ENCODE data around the gene USH2A.
"Not testable (repeated sequence)": the region's sequence is repeated elsewhere in the genome, so short reads cannot be mapped to it uniquely, and the experiment has no call there.

The USH2A gene

GRCh38 chr1:216015116-216015515, 408.1 kb downstream of the USH2A start:
- Mint-ChIP-seq H3K36me3 (ENCODE audit: low read depth) (no peaks in the 10 kb centered on the region), H3K9me3 (no peaks in the 10 kb centered on the region), H3K4me1 (no peaks in the 10 kb centered on the region), H3K4me3 (no peak overlapping the region), H3K27me3 (no peaks in the 10 kb centered on the region), H3K27ac (no peak overlapping the region)
- ATAC-seq = no peak
- no peak for DNase-seq

- H3K27me3 Mint-ChIP-seq = no peaks in the 10 kb centered on the region
- H3K36me3 Mint-ChIP-seq (ENCODE audit: low read depth) = no peaks in the 10 kb centered on the region
- H3K9me3 Mint-ChIP-seq = peaks cover 3% of the 10 kb centered on the region
- no peak for ATAC-seq
- DNase-seq = no peak
- no peak overlapping the region for H3K4me3 Mint-ChIP-seq
- H3K27ac Mint-ChIP-seq = no peak overlapping the region
- no peaks in the 10 kb centered on the region for H3K4me1 Mint-ChIP-seq
Measured at GRCh38 chr1:216014086-216014485, 409.2 kb downstream of the USH2A start.

- not testable (repeated sequence) for H3K27ac Mint-ChIP-seq; H3K27me3 Mint-ChIP-seq; H3K9me3 Mint-ChIP-seq; H3K4me1 Mint-ChIP-seq; ATAC-seq; H3K4me3 Mint-ChIP-seq; H3K36me3 Mint-ChIP-seq (ENCODE audit: low read depth); DNase-seq
Measured at GRCh38 chr1:216009456-216009855, 413.8 kb downstream of the USH2A start.

GRCh38 chr1:216005916-216006315, 417.3 kb downstream of the USH2A start:
- Mint-ChIP-seq H3K27me3 (no peaks in the 10 kb centered on the region), H3K27ac (no peak overlapping the region), H3K9me3 (peaks cover 5% of the 10 kb centered on the region), H3K4me3 (no peak overlapping the region), H3K4me1 (no peaks in the 10 kb centered on the region), H3K36me3 (ENCODE audit: low read depth) (no peaks in the 10 kb centered on the region)
- ATAC-seq = no peak
- DNase-seq = no peak

GRCh38 chr1:215992620-215993019, 430.6 kb downstream of the USH2A start:
- ATAC-seq = no peak
- Mint-ChIP-seq H3K9me3 (peaks cover 4% of the 10 kb centered on the region), H3K27ac (no peak overlapping the region), H3K27me3 (no peaks in the 10 kb centered on the region), H3K4me3 (no peak overlapping the region), H3K36me3 (ENCODE audit: low read depth) (no peaks in the 10 kb centered on the region), H3K4me1 (no peaks in the 10 kb centered on the region)
- no peak for DNase-seq

- peaks cover 8% of the 10 kb centered on the region for H3K9me3 Mint-ChIP-seq
- no peak overlapping the region for H3K27ac Mint-ChIP-seq
- H3K36me3 Mint-ChIP-seq (ENCODE audit: low read depth) = no peaks in the 10 kb centered on the region
- DNase-seq (no peak), ATAC-seq (no peak)
- no peaks in the 10 kb centered on the region for H3K4me1 Mint-ChIP-seq
- no peaks in the 10 kb centered on the region for H3K27me3 Mint-ChIP-seq
- no peak overlapping the region for H3K4me3 Mint-ChIP-seq
Measured at GRCh38 chr1:215987092-215987875, 436.0 kb downstream of the USH2A start.

DNA sequence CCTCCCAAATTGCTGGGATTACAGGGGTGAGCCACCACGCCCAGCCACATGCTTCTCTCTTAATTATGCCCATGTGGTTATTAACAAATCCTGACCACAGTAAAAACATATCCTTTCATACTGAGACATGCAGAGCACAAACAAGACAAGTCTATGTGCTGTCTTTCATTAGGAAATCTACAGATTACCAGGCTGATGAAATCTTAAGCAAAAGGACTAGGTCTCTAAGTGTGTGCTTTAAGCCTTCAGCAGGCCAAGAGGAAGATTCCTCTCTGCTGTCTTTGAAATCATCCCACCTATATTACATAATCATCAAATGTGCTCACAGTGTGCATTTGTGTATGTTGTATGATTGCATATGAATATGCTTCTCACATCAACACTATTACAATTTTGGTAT, 436.8 kb downstream of the USH2A start:
- Mint-ChIP-seq H3K36me3 (ENCODE audit: low read depth) (no peaks in the 10 kb centered on the region), H3K27ac (no peak overlapping the region), H3K4me3 (no peak overlapping the region), H3K4me1 (no peaks in the 10 kb centered on the region), H3K9me3 (peaks cover 8% of the 10 kb centered on the region), H3K27me3 (no peaks in the 10 kb centered on the region)
- no peak for ATAC-seq
- DNase-seq = no peak

GRCh38 chr1:215983680-215984079, 439.6 kb downstream of the USH2A start:
- no peaks in the 10 kb centered on the region for H3K4me1 Mint-ChIP-seq
- no peak overlapping the region for H3K27ac Mint-ChIP-seq
- DNase-seq (no peak), ATAC-seq (no peak)
- peaks cover 4% of the 10 kb centered on the region for H3K9me3 Mint-ChIP-seq
- no peaks in the 10 kb centered on the region for H3K27me3 Mint-ChIP-seq
- no peaks in the 10 kb centered on the region for H3K36me3 Mint-ChIP-seq (ENCODE audit: low read depth)
- H3K4me3 Mint-ChIP-seq = no peak overlapping the region

DNA sequence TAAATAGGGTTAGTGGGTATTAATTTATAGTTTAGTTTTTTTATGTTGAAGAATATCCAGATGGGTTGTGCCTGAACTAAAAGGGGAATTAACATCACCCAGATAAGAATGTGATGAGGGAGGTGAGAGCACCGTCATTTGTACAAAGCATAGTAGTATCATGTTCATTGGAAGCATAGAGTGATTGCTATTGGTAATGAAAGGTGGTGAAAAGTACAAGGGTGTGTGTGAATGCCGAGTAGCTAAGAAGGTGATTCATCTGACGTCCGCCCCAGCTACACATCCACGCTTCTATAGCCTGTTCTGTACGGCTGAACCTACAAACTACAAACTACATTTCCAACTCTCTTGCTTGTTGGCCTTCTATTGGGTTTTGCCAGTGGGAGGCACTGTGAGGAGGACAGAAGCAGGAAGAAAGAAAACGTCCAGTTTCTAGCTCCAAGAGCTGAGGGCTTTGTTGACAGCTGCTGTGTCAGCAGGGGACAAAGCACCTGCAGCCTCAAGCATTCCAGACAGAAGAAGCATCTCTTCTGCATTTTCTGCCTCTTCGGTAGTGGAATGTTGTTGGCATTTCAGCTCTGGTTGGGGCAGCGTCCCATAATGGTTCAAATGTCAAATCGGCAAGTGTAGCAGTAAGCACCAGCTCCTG, 451.3 kb downstream of the USH2A start:
- ATAC-seq (no peak), DNase-seq (no peak)
- Mint-ChIP-seq H3K27ac (no peak overlapping the region), H3K9me3 (peaks cover 11% of the 10 kb centered on the region), H3K4me3 (no peak overlapping the region), H3K4me1 (no peaks in the 10 kb centered on the region), H3K36me3 (ENCODE audit: low read depth) (no peaks in the 10 kb centered on the region), H3K27me3 (no peaks in the 10 kb centered on the region)

DNA sequence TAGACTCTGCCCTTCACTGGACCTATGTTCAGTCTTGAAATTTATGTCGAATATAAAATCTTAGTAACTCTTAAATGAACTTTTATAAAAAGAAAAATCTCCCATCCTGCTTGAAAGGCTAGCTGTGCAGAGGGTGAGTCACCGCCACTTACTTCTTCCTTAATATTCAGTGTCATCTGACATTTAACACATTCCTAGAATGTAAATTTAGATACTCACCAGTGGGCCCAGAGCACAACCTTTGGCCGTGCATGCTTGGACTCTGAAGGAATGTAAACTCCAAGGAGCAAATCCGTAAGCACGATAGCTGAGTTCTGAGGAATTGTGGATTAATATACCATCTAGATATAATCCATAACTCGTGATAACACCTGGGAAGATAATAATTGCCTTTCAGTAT, 452.8 kb downstream of the USH2A start:
- H3K27me3 Mint-ChIP-seq = no peaks in the 10 kb centered on the region
- no peak overlapping the region for H3K27ac Mint-ChIP-seq
- H3K9me3 Mint-ChIP-seq = peaks cover 3% of the 10 kb centered on the region
- H3K4me3 Mint-ChIP-seq = no peak overlapping the region
- no peaks in the 10 kb centered on the region for H3K4me1 Mint-ChIP-seq
- no peaks in the 10 kb centered on the region for H3K36me3 Mint-ChIP-seq (ENCODE audit: low read depth)
- DNase-seq (no peak), ATAC-seq (no peak)

DNA sequence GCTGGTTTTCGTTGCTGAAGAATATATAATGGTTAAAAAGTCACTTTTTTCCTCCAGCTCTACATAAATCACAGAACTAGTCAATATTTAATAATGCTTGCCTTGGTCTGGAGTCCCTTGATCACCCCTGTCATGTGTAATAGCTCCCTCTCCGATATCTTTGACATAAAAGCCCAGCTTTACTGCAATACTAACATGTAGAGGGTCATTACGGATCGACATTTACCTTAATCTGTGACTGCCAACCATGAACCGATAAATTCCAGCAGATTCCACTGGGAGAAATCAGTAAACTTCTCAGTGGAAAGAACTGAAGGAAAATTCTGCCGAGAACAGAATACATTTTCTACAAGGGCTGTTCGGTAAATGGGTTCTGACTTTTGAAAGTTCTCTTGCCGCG, 459.6 kb downstream of the USH2A start:
- ATAC-seq (no peak), DNase-seq (no peak)
- Mint-ChIP-seq H3K27ac (no peak overlapping the region), H3K27me3 (no peaks in the 10 kb centered on the region), H3K4me3 (no peak overlapping the region), H3K9me3 (no peaks in the 10 kb centered on the region), H3K36me3 (ENCODE audit: low read depth) (no peaks in the 10 kb centered on the region), H3K4me1 (no peaks in the 10 kb centered on the region)

GRCh38 chr1:215963040-215963439, 460.2 kb downstream of the USH2A start:
- no peak for ATAC-seq
- Mint-ChIP-seq H3K4me3 (no peak overlapping the region), H3K4me1 (no peaks in the 10 kb centered on the region), H3K27ac (no peak overlapping the region), H3K27me3 (no peaks in the 10 kb centered on the region), H3K9me3 (no peaks in the 10 kb centered on the region), H3K36me3 (ENCODE audit: low read depth) (no peaks in the 10 kb centered on the region)
- no peak for DNase-seq

- ATAC-seq (no peak), DNase-seq (no peak)
- Mint-ChIP-seq H3K9me3 (peaks cover 4% of the 10 kb centered on the region), H3K27me3 (no peaks in the 10 kb centered on the region), H3K4me3 (no peak overlapping the region), H3K27ac (no peak overlapping the region), H3K4me1 (no peaks in the 10 kb centered on the region), H3K36me3 (ENCODE audit: low read depth) (no peaks in the 10 kb centered on the region)
Measured at GRCh38 chr1:215958841-215959240, 464.4 kb downstream of the USH2A start.

DNA sequence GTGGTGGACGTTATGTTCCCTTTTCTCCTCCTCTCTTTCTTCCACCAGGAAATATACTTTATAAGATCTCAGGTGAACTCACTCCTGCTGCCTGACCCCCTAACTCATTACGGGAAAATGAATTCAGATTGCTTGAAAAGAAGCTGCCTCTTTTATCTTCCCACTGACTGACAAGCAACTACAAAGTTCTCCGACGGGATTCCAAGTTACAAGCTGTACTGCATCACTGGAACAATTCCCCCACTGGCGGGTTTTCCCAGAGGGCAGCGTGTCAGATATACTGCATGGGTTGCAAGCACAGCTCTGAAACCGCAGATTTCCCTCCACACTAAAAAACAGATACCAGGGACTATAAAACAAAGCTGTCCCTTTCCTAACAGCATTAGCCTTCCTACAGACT, 465.6 kb downstream of the USH2A start:
- H3K27me3 Mint-ChIP-seq = no peaks in the 10 kb centered on the region
- ATAC-seq (no peak), DNase-seq (no peak)
- H3K4me3 Mint-ChIP-seq = no peak overlapping the region
- H3K27ac Mint-ChIP-seq = no peak overlapping the region
- no peaks in the 10 kb centered on the region for H3K36me3 Mint-ChIP-seq (ENCODE audit: low read depth)
- peaks cover 4% of the 10 kb centered on the region for H3K9me3 Mint-ChIP-seq
- no peaks in the 10 kb centered on the region for H3K4me1 Mint-ChIP-seq

DNA sequence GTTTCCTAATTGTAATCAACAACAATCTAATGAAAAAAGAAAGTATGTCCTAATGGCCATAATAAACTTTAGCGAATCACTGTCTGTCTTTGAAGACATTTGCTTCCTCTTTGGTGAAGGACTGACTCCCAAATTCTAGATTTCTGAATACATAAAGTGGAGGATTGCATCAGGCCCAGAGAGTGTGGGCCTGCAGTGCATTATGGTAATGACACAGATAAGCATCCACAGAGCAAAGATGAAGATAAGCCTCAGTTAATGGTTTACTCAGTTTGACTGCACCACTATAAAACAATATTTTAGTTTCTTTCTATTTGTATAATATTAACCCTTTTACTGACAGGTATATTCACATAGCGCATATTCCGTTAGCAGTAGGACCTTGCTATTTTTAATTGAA, 490.7 kb downstream of the USH2A start:
- DNase-seq (no peak), ATAC-seq (no peak)
- Mint-ChIP-seq H3K27ac (no peak overlapping the region), H3K9me3 (no peaks in the 10 kb centered on the region), H3K4me1 (no peaks in the 10 kb centered on the region), H3K27me3 (no peaks in the 10 kb centered on the region), H3K36me3 (ENCODE audit: low read depth) (no peaks in the 10 kb centered on the region), H3K4me3 (no peak overlapping the region)

Measured in activated naive CD8-positive, alpha-beta T cell treated with anti-CD3 and anti-CD28 coated beads, Interleukin-2, amount 50 U/mL, for 24 hours (primary cell).